ENCODE data around the gene PCMTD2. TPM values are rescaled to one million over a fixed set of nuclear protein-coding genes. Genes with fewer than 3 reads are reported as not detected.

The PCMTD2 gene
- total and polyA plus RNA-seq, 2 of the 13 experiments (the other 11 are each of a cell fraction or from before 2014, with no cell fraction given): 47.0 to 76.9 TPM

GRCh38 chr20:64236137-64237088, 19.1 kb upstream of the PCMTD2 start (continued):
- TF ChIP-seq ZNF407 (CRISPR knock-in tag; IDR thresholded peaks at IDR 0.05; ENCODE audit: not compliant biosample characterization): no peak
- peak; percentile 96 for TF ChIP-seq ZBTB7A (CRISPR knock-in tag; IDR thresholded peaks at IDR 0.05)
- no peak for TF ChIP-seq MBNL3 (CRISPR knock-in tag; conservative IDR thresholded peaks at IDR 0.05)
- no peak for TF ChIP-seq ELK4 (CRISPR knock-in tag; IDR thresholded peaks at IDR 0.05; ENCODE audit: borderline replicate concordance)
- TF ChIP-seq ZNF350 (CRISPR knock-in tag; IDR thresholded peaks at IDR 0.05; ENCODE audit: borderline replicate concordance, low read depth): peak; percentile 87; the same call in 1 of the 2 replicates
- TF ChIP-seq ZNF264 (CRISPR knock-in tag; IDR thresholded peaks at IDR 0.05): no peak
- no peak for TF ChIP-seq GZF1 (CRISPR knock-in tag; IDR thresholded peaks at IDR 0.05)
- no peak for TF ChIP-seq HDAC6 (IDR thresholded peaks at IDR 0.05; ENCODE audit: low read depth, low read length)
- TF ChIP-seq CTCF (CRISPR knock-in tag; IDR thresholded peaks at IDR 0.05): peak; percentile 18; the same call in 1 of the 2 replicates
- TF ChIP-seq IRF2 (CRISPR knock-in tag; IDR thresholded peaks at IDR 0.05): no peak; the same call in none of the 2 replicates
- no peak for TF ChIP-seq MTF1 (CRISPR knock-in tag; IDR thresholded peaks at IDR 0.05)
- no peak for TF ChIP-seq ARID3A (IDR thresholded peaks at IDR 0.05; ENCODE audit: low read depth, low read length)
- no peak for TF ChIP-seq PCBP1 (IDR thresholded peaks at IDR 0.05; ENCODE audit: borderline replicate concordance, low read depth, low read length)
- no peak for TF ChIP-seq SMAD3 (CRISPR knock-in tag; IDR thresholded peaks at IDR 0.05)
